ENCODE results near the gene GGTLC1.

- TF ChIP-seq, protein P1, sequence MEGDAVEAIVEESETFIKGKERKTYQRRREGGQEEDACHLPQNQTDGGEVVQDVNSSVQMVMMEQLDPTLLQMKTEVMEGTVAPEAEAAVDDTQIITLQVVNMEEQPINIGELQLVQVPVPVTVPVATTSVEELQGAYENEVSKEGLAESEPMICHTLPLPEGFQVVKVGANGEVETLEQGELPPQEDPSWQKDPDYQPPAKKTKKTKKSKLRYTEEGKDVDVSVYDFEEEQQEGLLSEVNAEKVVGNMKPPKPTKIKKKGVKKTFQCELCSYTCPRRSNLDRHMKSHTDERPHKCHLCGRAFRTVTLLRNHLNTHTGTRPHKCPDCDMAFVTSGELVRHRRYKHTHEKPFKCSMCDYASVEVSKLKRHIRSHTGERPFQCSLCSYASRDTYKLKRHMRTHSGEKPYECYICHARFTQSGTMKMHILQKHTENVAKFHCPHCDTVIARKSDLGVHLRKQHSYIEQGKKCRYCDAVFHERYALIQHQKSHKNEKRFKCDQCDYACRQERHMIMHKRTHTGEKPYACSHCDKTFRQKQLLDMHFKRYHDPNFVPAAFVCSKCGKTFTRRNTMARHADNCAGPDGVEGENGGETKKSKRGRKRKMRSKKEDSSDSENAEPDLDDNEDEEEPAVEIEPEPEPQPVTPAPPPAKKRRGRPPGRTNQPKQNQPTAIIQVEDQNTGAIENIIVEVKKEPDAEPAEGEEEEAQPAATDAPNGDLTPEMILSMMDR (conservative IDR thresholded peaks at IDR 0.05 in 1 of 2, IDR thresholded peaks at IDR 0.05 in 1 of 2; ENCODE audit: extremely low read depth in 1 of 2, insufficient read depth in 1 of 2, low read depth in 1 of 2, low read length in 2 of 2) = no peak
- no peak for TF ChIP-seq EZH2 (IDR thresholded peaks at IDR 0.05; ENCODE audit: borderline replicate concordance, low read length)
Measured at GRCh38 chr20:23939063-23939462, 49.5 kb downstream of the GGTLC1 start.
